GM21381 (cell line): ENCODE data around the gene LBP.
"Not testable (repeated sequence)": the region's sequence is repeated elsewhere in the genome, so short reads cannot be mapped to it uniquely, and the experiment has no call there.

ENCODE experiments used
- ATAC-seq: cut with Tn5 transposase; IDR thresholded peaks from one replicate; pipeline ENCODE4 v1.9.1; 2021; ENCODE audit warnings: mild to moderate bottlenecking, moderate library complexity; ENCODE audit not compliant: unreplicated experiment

Gene LBP

GRCh38 chr20:38346247-38346651 is at the start of gene LBP:
Gene LBP (plus strand): TSS chr20:38346482. CDS start chr20:38346517, 35 bp downstream.
- no peak for ATAC-seq

- ATAC-seq, result no peak
Measured at GRCh38 chr20:38297916-38298674, 48.2 kb upstream of the LBP start.

GRCh38 chr20:38298768-38299288 is 47.5 kb upstream of the LBP start:
- ATAC-seq, result no peak

- no peak for ATAC-seq
Measured at GRCh38 chr20:38299963-38300362, 46.3 kb upstream of the LBP start.

- no peak for ATAC-seq
Measured at GRCh38 chr20:38300438-38300837, 45.8 kb upstream of the LBP start.

GRCh38 chr20:38301309-38301708 is 45.0 kb upstream of the LBP start:
- ATAC-seq, result no peak

GRCh38 chr20:38302786-38303185 is 43.5 kb upstream of the LBP start:
- no peak for ATAC-seq

- ATAC-seq, result no peak
Measured at GRCh38 chr20:38303908-38304379, 42.3 kb upstream of the LBP start, which contains the start of gene BPI. Gene BPI (plus strand): TSS chr20:38304156. CDS start chr20:38304224, 68 bp downstream.

GRCh38 chr20:38304845-38305447 is 41.3 kb upstream of the LBP start:
- ATAC-seq, result no peak

GRCh38 chr20:38305541-38305940 is 40.7 kb upstream of the LBP start:
- ATAC-seq, result no peak

GRCh38 chr20:38306379-38306778 is 39.9 kb upstream of the LBP start:
- ATAC-seq, result no peak

- ATAC-seq, result no peak
Measured at GRCh38 chr20:38307371-38308046, 38.8 kb upstream of the LBP start.

GRCh38 chr20:38308047-38308438 is 38.2 kb upstream of the LBP start:
- ATAC-seq, result no peak

GRCh38 chr20:38308447-38308846 is 37.8 kb upstream of the LBP start:
- ATAC-seq, result no peak

- no peak for ATAC-seq
Measured at GRCh38 chr20:38311091-38311490, 35.2 kb upstream of the LBP start.

- ATAC-seq, result no peak
Measured at GRCh38 chr20:38311491-38311890, 34.8 kb upstream of the LBP start.

GRCh38 chr20:38313676-38314075 is 32.6 kb upstream of the LBP start:
- ATAC-seq, result no peak

GRCh38 chr20:38314350-38314749 is 31.9 kb upstream of the LBP start:
- not testable (repeated sequence) for ATAC-seq

- ATAC-seq, result no peak
Measured at GRCh38 chr20:38315290-38315966, 30.9 kb upstream of the LBP start.

- ATAC-seq, result no peak
Measured at GRCh38 chr20:38316341-38316740, 29.9 kb upstream of the LBP start.

GRCh38 chr20:38317422-38317821 is 28.9 kb upstream of the LBP start:
- no peak for ATAC-seq
